Vagina (tissue), 2 donors: ENCODE results near the gene AGO3. TPM values are rescaled to one million over a fixed set of nuclear protein-coding genes. Genes with fewer than 3 reads are reported as not detected.
"Not testable (repeated sequence)": the region's sequence is repeated elsewhere in the genome, so short reads cannot be mapped to it uniquely, and the experiment has no call there.

Source experiments
- DNase-seq, 2 donors: peaks; one replicate each; pipeline ENCODE4 v3.0.0-alpha.2; 2017; ENCODE audit errors: extremely low spot score in 2 of 2
- H3K27ac ChIP-seq: fragments of 200-600 bp; sonication (generic); one replicate; pipeline ENCODE4 v1.5.1; 2019
- H3K27me3 ChIP-seq: fragments of 200-600 bp; sonication (generic); one replicate; pipeline ENCODE4 v1.5.1; 2019
- H3K36me3 ChIP-seq, 2 donors: fragments of 200-600 bp; sonication (generic); one replicate each; pipeline ENCODE4 v1.5.1; 2017 to 2019
- H3K4me1 ChIP-seq: fragments of 200-600 bp; sonication (generic); one replicate; pipeline ENCODE4 v1.5.1; 2019
- H3K4me3 ChIP-seq, 2 donors: fragments of 200-600 bp; sonication (generic); 1 replicate in 1 of 2; 2 replicates in 1 of 2; pipeline ENCODE4 v1.5.1; 2016 to 2019
- H3K9me3 ChIP-seq: fragments of 200-600 bp; sonication (generic); one replicate; pipeline ENCODE4 v1.5.1; 2019
- POLR2A ChIP-seq, 2 donors: fragments of 450-650 bp; IDR thresholded peaks; one replicate each; pipeline ENCODE4 v1.6.1; 2017; ENCODE audit warnings: antibody characterized with exemption in 2 of 2, mild to moderate bottlenecking in 2 of 2, moderate library complexity in 2 of 2
- POLR2AphosphoS5 ChIP-seq, 2 donors: sonication (generic); formaldehyde crosslinking; IDR thresholded peaks; one replicate each; pipeline ENCODE4 v1.9.0; 2017; ENCODE audit warnings: antibody characterized with exemption in 2 of 2, mild to moderate bottlenecking in 2 of 2, low read depth in 1 of 2; ENCODE audit not compliant: insufficient read depth in 1 of 2
- intact Hi-C: fragments of 100-400 bp; cut with DNase I; formaldehyde crosslinking; loops from one replicate; pipeline ENCODE4 v1.15.1; 2023
- total RNA-seq: library from RNA; depleted of rRNA; stranded (reverse); fragments of >200 nt; gene quantifications from one replicate; pipeline ENCODE4 v1.2.3, GENCODE V29; 2016
- TF ChIP-seq, protein P1 (sequence below), 3 experiments: fragments of 450-650 bp in 2 of 3; fragments of 200-600 bp in 1 of 3; sonication (generic) in 1 of 3; IDR thresholded peaks; one replicate each; pipeline ENCODE4 v1.5.1; 2017 to 2019; ENCODE audit warnings: antibody characterized with exemption in 3 of 3, mild to moderate bottlenecking in 2 of 3, moderate library complexity in 2 of 3

AGO3 gene
- total RNA-seq, 1 donor from 2014 or later = 17.2 TPM

DNA sequence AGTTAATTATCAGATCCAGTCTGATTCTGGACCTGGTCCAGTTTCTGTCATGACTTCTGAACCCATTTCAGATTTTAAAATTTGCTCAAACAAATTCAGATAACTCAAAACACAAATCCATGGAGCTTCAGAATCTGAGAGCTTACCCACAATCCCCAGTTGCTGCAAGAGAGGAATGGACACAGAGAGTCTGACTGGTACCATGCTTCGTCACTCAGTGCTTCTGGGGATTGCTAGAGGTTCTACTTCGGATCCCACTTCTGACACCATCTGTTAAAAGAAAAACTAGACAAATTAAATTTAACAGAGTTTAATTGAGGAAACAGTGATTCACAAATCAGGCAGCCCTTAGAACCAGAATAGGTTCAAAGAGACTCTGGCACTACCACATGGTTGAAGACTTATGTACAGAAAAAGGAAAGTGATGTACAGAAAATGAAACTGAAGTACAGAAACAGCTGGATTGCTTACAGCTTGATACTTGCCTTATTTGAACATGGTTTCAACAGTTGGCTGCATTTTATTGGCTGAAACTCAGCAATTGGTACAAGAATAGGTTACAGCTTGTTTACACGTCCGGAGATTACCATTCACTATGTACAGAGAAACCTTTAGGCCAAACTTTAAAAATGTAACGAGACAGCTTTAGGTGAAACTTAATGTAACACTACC is 92.3 kb downstream of the AGO3 start:
- no peaks in the 10 kb centered on the region for H3K27me3 ChIP-seq
- no peaks in the 10 kb centered on the region for H3K4me1 ChIP-seq
- no peak overlapping the region for H3K4me3 ChIP-seq
- DNase-seq = no peak
- TF ChIP-seq, protein P1, sequence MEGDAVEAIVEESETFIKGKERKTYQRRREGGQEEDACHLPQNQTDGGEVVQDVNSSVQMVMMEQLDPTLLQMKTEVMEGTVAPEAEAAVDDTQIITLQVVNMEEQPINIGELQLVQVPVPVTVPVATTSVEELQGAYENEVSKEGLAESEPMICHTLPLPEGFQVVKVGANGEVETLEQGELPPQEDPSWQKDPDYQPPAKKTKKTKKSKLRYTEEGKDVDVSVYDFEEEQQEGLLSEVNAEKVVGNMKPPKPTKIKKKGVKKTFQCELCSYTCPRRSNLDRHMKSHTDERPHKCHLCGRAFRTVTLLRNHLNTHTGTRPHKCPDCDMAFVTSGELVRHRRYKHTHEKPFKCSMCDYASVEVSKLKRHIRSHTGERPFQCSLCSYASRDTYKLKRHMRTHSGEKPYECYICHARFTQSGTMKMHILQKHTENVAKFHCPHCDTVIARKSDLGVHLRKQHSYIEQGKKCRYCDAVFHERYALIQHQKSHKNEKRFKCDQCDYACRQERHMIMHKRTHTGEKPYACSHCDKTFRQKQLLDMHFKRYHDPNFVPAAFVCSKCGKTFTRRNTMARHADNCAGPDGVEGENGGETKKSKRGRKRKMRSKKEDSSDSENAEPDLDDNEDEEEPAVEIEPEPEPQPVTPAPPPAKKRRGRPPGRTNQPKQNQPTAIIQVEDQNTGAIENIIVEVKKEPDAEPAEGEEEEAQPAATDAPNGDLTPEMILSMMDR (IDR thresholded peaks at IDR 0.05) = no peak
- no peak for TF ChIP-seq POLR2A (IDR thresholded peaks at IDR 0.05)
- no peak for TF ChIP-seq POLR2AphosphoS5 (IDR thresholded peaks at IDR 0.05; ENCODE audit: insufficient read depth in 1 of 2, low read depth in 1 of 2)
- intact Hi-C loops = no loop called here
- no peaks in the 10 kb centered on the region for H3K9me3 ChIP-seq
- no peak overlapping the region for H3K27ac ChIP-seq
- H3K36me3 ChIP-seq = peaks cover 0 to 24% of the 10 kb centered on the region in 2 donors

GRCh38 chr1:36024024-36024423 is 93.1 kb downstream of the AGO3 start:
- intact Hi-C loops, H3K9me3 ChIP-seq, H3K4me1 ChIP-seq, H3K27ac ChIP-seq, H3K27me3 ChIP-seq, H3K4me3 ChIP-seq, DNase-seq: not testable (repeated sequence)
- H3K36me3 ChIP-seq = peaks cover 0 to 19% of the 10 kb centered on the region in 2 donors

DNA sequence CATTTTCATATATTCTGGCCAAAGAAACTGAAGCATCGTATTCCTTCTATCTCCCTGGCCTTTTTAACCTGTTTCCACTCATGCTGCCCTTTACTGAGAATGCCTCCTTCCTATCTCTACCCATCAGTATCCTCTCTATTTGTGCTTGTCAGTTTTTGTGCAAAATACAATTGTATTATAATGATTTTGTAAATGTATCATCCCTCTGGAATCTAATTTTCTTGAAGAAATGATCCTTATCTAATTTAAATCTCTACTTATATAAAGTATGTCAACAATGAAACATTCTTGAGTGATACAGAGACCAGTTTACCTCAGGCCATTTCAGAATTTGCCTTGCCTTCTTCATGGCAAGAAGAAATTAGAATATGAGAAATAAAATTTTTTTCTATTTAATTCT is 93.9 kb downstream of the AGO3 start:
- H3K4me3 ChIP-seq = no peak overlapping the region
- no peaks in the 10 kb centered on the region for H3K9me3 ChIP-seq
- TF ChIP-seq POLR2A (IDR thresholded peaks at IDR 0.05) = no peak
- TF ChIP-seq, protein P1 (IDR thresholded peaks at IDR 0.05) = no peak
- TF ChIP-seq POLR2AphosphoS5 (IDR thresholded peaks at IDR 0.05; ENCODE audit: insufficient read depth in 1 of 2, low read depth in 1 of 2) = no peak
- H3K4me1 ChIP-seq = no peaks in the 10 kb centered on the region
- DNase-seq = no peak
- no peak overlapping the region for H3K27ac ChIP-seq
- intact Hi-C loops = no loop called here
- peaks cover 0 to 19% of the 10 kb centered on the region in 2 donors for H3K36me3 ChIP-seq
- H3K27me3 ChIP-seq = no peaks in the 10 kb centered on the region

DNA sequence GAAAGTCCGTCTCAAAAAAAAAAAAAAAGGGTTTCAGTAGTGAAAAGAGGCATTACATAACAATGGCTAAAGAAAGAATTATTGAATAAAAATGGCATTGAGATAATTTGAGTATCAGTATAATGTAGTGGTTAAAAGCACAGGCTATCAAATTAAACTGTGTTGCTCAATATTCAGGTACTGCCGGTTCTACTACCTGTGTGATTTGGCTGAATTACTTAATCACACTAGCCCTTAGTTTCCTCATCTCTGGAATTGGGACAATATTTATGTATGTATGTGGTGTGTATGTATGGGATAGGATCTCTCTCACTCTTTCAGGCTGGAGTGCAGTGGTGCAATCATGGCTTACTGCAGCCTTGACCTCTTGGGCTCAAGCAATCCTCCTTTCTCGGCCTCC is 96.9 kb downstream of the AGO3 start:
- DNase-seq = no peak
- Histone ChIP-seq H3K9me3 (no peaks in the 10 kb centered on the region), H3K27me3 (no peaks in the 10 kb centered on the region), H3K4me1 (no peaks in the 10 kb centered on the region), H3K36me3 (peaks cover 0 to 30% of the 10 kb centered on the region in 2 donors), H3K4me3 (no peak overlapping the region), H3K27ac (no peak overlapping the region)
- intact Hi-C loops = no loop called here
- TF ChIP-seq, protein P1 (IDR thresholded peaks at IDR 0.05) = no peak

DNA sequence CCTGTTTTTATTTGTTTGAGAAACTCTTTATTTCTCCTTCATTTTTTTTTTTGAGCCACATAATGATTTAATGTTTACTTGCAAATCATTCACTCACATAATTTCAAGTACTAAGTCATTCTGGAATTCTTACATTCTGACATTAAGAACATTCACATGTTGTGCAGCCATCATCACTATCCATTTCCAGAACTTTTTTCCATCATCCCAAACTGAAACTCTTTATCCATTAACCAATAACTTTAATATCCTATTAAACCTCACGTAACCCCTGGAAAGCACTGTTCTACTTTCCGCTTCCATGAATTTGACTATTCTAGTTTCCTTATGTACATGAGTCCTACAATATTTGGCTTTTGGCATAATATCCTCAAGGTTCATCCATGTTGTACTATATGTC is 100.5 kb downstream of the AGO3 start:
- intact Hi-C loops = no loop called here

More for the DNA sequence above, 100.5 kb downstream of the AGO3 start:
- H3K36me3 ChIP-seq = peaks cover 0 to 52% of the 10 kb centered on the region in 2 donors
- H3K4me1 ChIP-seq = no peaks in the 10 kb centered on the region
- no peaks in the 10 kb centered on the region for H3K9me3 ChIP-seq
- H3K4me3 ChIP-seq = no peak overlapping the region
- TF ChIP-seq, protein P1 (IDR thresholded peaks at IDR 0.05) = no peak
- TF ChIP-seq POLR2AphosphoS5 (IDR thresholded peaks at IDR 0.05; ENCODE audit: insufficient read depth in 1 of 2, low read depth in 1 of 2) = no peak
- TF ChIP-seq POLR2A (IDR thresholded peaks at IDR 0.05) = no peak
- DNase-seq = no peak
- no peak overlapping the region for H3K27ac ChIP-seq
- no peaks in the 10 kb centered on the region for H3K27me3 ChIP-seq
